CD4-positive, alpha-beta T cell treated with Interleukin-15 for 1 hour (primary cell): ENCODE measurements around the gene VTCN1.
"Not testable (repeated sequence)": the region's sequence is repeated elsewhere in the genome, so short reads cannot be mapped to it uniquely, and the experiment has no call there.

Source experiments
- DNase-seq: peaks from one replicate; pipeline ENCODE4 v3.0.0-alpha.2; 2020

Gene VTCN1

GRCh38 chr1:117121589-117122329 lies 89.0 kb downstream of the VTCN1 start, which contains the start of gene TRIM45:
TSS of gene TRIM45 (minus strand) at chr1:117121749. CDS start at chr1:117121201, 548 bp downstream.
- peak; percentile 86 for DNase-seq

GRCh38 chr1:117120774-117121588 lies 89.7 kb downstream of the VTCN1 start:
- no peak for DNase-seq

DNA sequence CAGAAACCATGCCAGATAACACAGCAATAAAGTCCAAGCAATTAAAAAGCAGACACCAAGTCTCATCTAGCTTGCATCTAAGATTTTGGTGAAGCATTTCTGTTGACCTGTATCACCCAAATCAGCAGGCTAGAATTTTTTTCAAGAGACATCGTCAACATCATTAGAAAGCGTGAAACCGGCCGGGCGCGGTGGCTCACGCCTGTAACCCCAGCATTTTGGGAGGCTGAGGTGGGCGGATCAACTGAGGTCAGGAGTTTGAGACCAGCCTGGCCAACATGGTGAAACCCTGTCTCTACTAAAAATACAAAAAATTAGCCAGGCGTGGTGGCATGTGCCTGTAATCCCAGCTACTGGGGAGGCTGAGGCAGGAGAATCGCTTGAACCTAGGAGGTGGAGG lies 91.6 kb downstream of the VTCN1 start:
- DNase-seq: not testable (repeated sequence)

- no peak for DNase-seq
These were observed 92.6 kb downstream of the VTCN1 start for GRCh38 chr1:117118137-117118536.

DNA sequence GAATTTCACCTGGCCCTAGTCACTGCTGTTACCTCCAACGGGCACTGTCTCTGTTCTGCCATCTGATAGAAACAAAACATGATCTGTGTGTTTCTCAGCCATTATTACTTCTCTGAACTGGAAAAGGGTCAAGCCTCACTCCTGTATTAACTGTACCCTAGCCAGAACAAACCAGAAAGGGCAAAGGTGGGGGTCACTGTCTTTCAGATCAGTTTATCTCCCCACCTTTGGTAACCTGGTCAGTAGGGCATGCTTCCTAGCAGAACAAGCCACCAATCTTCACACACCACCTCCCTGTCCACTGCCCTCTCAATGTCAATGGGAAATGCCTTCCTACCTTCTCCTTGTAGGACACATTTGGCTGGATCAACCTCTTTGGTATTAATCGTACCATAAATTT lies 93.0 kb downstream of the VTCN1 start:
- DNase-seq: no peak

DNA sequence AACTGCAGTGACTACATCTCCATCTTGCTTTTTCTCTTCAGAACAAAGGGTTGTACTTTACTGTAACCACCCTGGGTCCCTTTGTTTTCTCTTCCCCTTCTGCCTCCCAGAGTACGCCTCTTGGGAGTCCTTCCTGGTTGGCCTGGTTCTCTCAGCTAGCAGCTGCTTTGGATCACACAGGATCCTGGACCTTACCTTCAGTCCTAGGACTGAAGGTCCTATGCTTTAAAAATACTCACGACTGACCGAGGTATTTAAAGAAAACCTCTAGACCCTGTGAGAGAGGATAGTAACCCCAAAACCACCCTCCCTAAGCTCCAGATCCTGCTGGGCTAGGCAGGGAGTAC lies 94.0 kb downstream of the VTCN1 start:
- DNase-seq: no peak

DNA sequence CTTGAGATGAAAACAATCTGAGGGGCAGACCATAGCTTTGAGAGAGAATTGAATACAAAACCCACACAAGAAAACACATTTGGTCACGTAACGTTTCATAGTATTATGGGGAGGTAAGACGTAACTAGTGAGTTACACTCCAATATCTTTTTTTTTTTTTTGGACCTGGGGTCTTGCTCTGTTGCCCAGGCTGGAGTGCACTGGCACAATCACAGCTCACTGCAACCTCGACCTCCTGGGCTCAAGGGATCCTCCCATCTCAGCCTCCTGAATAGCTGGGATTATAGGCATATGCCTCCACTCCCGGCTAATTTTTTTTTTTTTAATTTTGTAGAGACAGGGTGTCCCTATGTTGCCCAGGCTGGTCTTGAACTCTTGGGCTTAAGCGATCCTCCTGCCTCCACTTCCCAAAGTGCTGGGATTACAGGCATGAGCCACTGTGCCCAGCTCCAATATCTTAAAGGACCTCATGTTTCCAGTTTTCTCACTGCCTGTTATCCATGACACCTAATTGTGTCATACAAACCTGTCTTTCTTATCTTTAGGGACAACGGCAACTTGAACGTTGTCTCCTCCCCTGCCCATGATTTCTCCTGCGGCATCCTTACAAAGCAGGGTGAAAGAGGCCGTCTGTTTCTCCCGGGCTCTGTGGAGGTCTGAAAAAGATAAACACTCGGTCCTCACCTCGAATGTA lies 94.5 kb downstream of the VTCN1 start:
- DNase-seq: no peak

GRCh38 chr1:117114877-117115276 lies 95.8 kb downstream of the VTCN1 start:
- DNase-seq: no peak

GRCh38 chr1:117113199-117113598 lies 97.5 kb downstream of the VTCN1 start:
- DNase-seq: no peak

GRCh38 chr1:117112047-117112717 lies 98.5 kb downstream of the VTCN1 start:
- no peak for DNase-seq

- no peak for DNase-seq
These were observed 100.0 kb downstream of the VTCN1 start for GRCh38 chr1:117110774-117111173.

DNA sequence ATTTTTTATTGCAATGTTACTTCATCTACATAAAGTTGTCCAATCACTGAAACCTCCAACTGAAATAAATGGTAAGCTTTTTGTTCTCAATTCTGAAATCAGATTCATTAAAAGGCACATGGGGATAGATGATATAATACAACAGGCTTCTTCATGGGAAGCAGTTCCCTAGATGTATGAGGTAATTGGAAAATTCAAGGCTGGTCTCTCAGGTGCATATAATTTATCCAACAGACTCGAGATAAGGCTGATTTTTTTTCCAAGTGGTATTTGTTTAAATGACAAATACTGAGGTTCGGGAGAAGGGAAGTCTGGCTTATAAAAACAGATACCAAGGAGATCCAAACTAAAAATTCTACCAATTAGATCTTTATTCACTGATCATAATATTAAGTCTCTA lies 103.4 kb downstream of the VTCN1 start:
- no peak for DNase-seq

DNA sequence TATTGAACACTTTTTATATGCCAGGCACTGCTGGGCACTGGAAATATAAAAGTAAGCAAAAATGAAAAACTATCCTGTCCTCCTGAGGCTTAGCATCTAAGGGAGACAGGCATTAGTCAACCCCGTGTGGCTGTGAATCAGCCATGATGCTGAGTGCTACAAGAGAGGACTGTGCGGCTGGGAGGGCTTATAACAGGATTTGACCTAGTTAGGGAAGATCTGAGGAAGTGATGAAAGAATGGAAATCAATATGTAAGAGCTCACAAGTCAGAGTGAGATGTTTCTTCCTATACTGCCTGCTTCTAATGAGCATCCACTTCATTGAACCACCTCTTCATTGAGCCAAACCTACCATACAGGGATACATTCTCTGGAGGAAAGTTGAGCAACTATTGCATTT lies 104.2 kb downstream of the VTCN1 start:
- no peak for DNase-seq

- DNase-seq: no peak
These were observed 105.0 kb downstream of the VTCN1 start for GRCh38 chr1:117105722-117106121.

DNA sequence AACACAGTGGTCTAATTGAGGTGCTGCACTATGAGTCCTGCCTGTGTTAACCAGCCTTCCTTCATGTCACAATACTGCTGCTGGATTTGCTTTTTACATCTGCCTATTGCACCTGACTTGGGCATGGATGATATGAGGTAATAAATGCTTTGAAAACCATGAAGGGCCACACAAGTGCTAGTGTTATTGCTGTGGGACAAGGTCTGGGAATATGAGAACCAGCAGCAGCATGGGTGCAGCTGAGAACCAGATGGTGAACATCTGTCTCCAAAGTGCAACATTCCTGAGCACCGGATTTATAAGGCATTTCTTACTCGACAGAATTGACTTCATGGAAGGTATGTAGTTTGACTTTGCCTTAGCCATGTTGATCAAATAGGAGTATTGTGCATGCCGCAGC lies 105.7 kb downstream of the VTCN1 start:
- DNase-seq: no peak

GRCh38 chr1:117101858-117102257 lies 108.9 kb downstream of the VTCN1 start:
- not testable (repeated sequence) for DNase-seq

- no peak for DNase-seq
These were observed 109.4 kb downstream of the VTCN1 start for GRCh38 chr1:117101334-117101733.

GRCh38 chr1:117098287-117098890 lies 112.3 kb downstream of the VTCN1 start:
- no peak for DNase-seq

- no peak for DNase-seq
These were observed 113.3 kb downstream of the VTCN1 start for GRCh38 chr1:117097443-117097842.

- DNase-seq: no peak
These were observed 113.7 kb downstream of the VTCN1 start for GRCh38 chr1:117096951-117097408.

GRCh38 chr1:117094841-117095604 lies 115.7 kb downstream of the VTCN1 start:
- no peak for DNase-seq
